GM13976 (cell line): ENCODE measurements around the gene NKX1-1.

ENCODE experiments used
- DNase-seq: peaks from one replicate; pipeline ENCODE4 v3.0.0; 2012; ENCODE audit warnings: low spot score
- CTCF ChIP-seq: IDR thresholded peaks from 2 replicates; pipeline ENCODE4 v1.5.1; 2012; ENCODE audit warnings: borderline replicate concordance, mild to moderate bottlenecking; ENCODE audit not compliant: insufficient read depth; ENCODE audit errors: extremely low read depth, missing control alignments, control extremely low read depth
- in situ Hi-C: fragments of 300-500 bp; cut with MboI; formaldehyde crosslinking; loops from one replicate; pipeline ENCODE4 v1.12.0; 2022; ENCODE audit warnings: low sequenced_read_pairs, mixed read lengths, inconsistent platforms; ENCODE audit not compliant: unreplicated experiment

The NKX1-1 gene

GRCh38 chr4:1381944-1382541 lies 24.2 kb downstream of the NKX1-1 start:
- in situ Hi-C loops: no loop called here
- no peak for DNase-seq
- TF ChIP-seq CTCF: no peak

- no peak for TF ChIP-seq CTCF
- DNase-seq: no peak
- in situ Hi-C loops: no loop called here
These were observed 25.0 kb downstream of the NKX1-1 start for GRCh38 chr4:1381181-1381621.

DNA sequence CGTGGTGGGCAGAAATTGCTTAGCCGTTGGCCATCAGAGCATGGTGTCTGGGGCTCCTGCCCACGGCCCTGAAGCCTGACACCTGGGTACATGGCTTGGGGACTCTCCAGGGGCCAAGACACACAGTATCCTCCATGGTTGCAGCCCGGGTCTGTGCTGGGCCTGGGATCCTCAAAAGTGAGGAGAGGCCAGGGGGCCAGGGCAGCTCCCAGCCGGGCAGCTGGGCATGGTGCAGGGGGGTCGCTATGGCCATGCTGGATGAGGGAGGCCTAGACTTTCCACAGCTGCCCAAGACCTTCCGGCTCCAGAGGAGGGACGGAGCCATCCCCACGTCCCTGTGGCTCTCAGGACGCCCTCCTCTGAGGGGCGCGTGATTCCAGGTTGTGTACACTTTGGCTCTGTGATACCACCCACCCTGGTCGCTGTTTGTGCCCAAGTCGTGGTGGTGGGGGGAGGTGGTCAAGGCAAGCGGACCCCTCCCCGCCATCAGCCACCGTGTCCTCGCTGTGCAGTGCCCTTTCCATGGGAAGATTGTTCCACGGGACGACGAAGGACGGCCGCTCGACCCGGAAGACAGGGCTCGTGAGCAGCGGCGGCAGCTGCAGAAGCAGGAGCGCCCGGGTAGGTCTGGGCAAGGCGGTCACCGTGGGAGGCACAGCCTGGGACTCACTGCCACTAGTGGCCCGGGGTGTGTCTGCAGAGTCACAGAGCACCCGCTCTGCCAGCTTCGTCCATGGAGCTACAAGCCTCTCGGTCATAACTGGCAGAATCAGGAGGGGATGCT lies 25.7 kb downstream of the NKX1-1 start:
- no peak for DNase-seq
- TF ChIP-seq CTCF: no peak
- in situ Hi-C loops: no loop called here

- TF ChIP-seq CTCF: no peak
- in situ Hi-C loops: no loop called here
- DNase-seq: no peak
These were observed 26.4 kb downstream of the NKX1-1 start for GRCh38 chr4:1379801-1380331.

DNA sequence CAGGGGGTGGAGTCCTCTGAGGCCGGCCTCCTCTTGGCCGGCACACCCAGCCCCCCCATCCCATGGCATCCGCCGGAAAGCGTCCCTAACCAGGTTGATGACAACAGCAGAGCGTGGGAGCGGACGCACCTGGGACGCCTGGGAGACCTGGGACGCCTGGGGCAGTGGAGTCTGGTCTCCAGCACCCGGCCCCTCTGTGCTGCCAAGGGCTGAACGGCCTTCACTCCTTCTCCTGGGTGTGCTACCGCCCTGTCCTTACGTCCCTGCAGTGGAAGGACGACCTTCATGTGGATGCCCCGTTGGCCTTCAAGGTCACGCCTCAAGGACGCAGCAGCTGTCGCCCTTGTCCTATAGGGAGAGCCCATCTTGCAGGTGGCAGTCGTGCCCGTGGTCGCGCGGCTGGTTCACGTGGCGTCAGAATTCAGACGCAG lies 26.9 kb downstream of the NKX1-1 start:
- in situ Hi-C loops: no loop called here
- TF ChIP-seq CTCF: no peak
- DNase-seq: no peak

GRCh38 chr4:1378559-1379231 lies 27.5 kb downstream of the NKX1-1 start:
- no peak for TF ChIP-seq CTCF
- in situ Hi-C loops: no loop called here
- no peak for DNase-seq
